ENCODE results near the gene SH3D21.

Gene SH3D21

GRCh38 chr1:36303244-36303643, 2.9 kb upstream of the SH3D21 start:
- H3K4me3 ChIP-seq (ENCODE audit: low read depth, low read length) = no peak overlapping the region

DNA sequence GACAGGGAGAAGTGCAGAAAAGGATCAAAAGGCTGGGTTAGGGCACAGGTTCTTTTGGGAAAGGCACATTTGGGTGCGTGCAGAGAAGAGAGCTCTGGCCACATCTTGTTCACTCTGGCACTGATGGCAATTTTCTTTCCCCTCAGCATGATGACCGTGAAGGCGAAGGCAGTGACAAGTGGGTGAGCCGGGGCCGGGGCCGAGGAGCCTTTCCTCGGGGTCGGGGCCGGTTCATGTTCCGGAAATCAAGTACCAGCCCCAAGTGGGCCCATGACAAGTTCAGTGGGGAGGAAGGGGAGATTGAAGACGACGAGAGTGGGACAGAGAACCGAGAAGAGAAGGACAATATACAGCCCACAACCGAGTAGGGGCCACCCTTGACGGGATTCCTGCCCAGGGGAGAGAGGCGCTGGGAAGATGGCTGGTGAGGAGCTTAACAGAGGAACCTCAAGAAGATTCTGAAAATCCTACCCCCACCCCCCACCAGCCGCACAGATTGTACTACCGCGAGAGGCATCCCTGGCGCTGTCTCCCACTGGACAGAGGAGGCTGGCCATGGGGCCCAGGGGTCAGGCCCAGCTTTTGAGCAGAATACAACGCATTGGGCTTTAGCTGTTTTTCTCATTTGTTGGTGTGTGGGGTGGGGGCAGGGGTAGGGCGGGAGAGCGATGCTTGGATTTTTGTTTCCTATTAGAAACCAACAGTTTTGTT, 2.4 kb upstream of the SH3D21 start:
- no peak overlapping the region for H3K4me3 ChIP-seq (ENCODE audit: low read depth, low read length)

GRCh38 chr1:36304521-36304920, 1.6 kb upstream of the SH3D21 start:
- H3K4me3 ChIP-seq (ENCODE audit: low read depth, low read length) = no peak overlapping the region

DNA sequence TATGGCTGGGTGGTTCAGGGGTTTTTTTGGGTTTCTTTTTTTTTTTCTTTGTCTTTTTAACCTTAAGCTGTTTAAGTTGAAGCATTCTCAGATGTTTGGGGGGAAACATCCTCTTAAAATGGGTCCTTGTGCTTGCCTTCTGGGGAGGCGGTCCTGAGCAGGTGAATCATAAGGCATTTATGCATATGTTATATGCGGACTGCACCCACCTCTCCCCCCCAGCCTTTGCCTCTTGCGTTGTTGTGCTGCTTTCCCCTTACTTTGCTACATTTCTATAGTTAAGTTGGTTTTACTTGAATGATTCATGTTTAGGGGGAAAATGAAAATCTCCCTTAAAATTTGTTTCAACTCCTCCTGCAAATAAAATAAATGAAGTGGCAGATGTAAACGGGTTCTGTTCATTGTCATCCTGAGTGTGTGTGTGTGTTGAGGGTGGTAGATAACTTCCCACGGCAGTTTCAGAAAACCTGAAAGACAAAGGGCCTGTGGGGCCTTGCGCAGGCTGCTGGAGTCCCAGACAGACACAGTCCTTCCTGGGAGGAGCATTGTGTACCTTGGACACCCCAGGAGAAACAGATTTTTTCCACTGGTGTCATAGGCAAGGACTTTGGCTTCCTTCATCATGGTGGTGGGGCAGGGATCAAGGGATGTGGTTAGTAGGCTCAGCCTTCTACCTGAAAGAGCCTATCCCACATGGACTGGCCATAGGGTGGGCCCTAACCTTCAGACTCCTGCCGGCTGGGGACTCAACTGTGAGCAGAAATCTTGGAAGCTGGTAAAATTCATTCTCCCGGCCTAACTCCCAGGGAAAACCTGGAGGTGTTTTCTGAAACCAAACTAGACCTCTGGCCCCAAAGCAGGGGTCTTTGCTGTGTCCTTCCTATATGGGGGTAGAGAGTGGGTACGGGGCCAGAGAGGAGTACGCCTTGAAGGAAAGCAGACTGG, 926 bp upstream of the SH3D21 start:
- no peak overlapping the region for H3K4me3 ChIP-seq (ENCODE audit: low read depth, low read length)

- H3K4me3 ChIP-seq (ENCODE audit: low read depth, low read length) = peak overlapping the region; percentile 49
These were observed 306 bp upstream of the SH3D21 start for GRCh38 chr1:36305915-36306209.

DNA sequence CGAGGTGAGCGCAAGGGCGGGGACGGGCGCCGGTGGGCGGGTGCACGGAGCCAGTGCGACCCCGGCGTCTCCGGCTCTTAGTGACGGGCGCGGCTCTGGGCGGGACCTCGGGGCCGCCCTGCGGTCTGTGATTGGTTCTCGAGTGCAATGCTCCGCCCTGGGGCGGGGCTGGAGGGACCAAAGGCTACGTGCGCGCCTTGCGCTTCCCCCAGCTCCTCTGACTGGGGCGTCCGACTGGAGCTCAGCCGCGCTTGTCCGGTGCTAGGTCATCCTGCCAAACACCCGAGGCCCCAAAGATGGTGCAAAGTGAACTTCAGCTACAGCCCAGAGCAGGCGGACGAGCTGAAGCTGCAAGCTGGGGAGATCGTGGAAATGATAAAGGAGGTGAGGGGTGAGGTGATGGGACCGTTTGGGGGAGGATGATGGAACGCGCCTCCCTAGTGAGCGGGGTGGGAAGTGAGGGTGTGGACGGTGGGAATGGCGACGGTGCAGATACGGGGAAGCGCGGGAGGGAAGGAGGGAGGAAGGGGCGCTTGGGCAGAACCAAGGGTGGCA, 811 bp downstream of the SH3D21 start:
- H3K4me3 ChIP-seq (ENCODE audit: low read depth, low read length) = peak overlapping the region; percentile 81

GRCh38 chr1:36307601-36308330, 1.6 kb downstream of the SH3D21 start:
- peak overlapping the region; percentile 81 for H3K4me3 ChIP-seq (ENCODE audit: low read depth, low read length)

DNA sequence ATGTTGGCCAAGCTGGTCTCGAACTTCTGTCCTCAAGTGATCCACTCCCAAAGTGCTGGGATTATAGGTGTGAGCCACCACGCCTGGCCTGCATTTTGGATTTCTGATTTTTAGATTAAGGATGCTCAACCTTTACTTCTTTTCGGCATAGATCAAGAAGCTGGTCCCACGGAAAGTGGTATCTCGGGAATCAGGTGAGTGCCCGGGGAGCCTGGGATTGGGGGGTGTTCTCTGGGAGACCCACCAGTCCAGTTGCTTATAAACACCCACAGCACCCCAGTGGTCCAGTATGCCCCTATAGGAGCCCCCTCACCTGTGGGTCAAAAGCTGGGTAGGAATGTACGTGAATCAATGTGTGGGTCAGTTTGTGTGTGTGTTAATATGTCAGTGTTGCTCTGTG, 3.2 kb downstream of the SH3D21 start:
- no peak overlapping the region for H3K4me3 ChIP-seq (ENCODE audit: low read depth, low read length)

GRCh38 chr1:36320291-36320761, 14.2 kb downstream of the SH3D21 start:
- peak overlapping the region; percentile 52 for H3K4me3 ChIP-seq (ENCODE audit: low read depth, low read length)

DNA sequence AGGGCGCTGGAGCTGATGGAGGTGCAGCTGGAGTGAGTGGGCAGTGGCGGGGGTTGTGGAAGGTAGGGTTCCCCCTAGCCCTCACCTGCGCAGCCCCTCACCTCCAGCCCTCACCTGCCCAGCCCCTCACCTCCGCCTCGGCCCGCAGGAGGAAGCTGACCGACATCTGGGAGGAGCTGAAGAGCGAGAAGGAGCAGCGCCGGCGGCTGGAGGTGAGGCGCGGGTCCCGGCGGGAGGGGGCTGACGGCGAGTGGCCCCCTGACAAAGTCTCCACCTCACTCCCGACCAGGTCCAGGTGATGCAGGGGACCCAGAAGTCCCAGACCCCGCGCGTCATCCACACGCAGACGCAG, 14.6 kb downstream of the SH3D21 start:
- peak overlapping the region; percentile 52 for H3K4me3 ChIP-seq (ENCODE audit: low read depth, low read length)

DNA sequence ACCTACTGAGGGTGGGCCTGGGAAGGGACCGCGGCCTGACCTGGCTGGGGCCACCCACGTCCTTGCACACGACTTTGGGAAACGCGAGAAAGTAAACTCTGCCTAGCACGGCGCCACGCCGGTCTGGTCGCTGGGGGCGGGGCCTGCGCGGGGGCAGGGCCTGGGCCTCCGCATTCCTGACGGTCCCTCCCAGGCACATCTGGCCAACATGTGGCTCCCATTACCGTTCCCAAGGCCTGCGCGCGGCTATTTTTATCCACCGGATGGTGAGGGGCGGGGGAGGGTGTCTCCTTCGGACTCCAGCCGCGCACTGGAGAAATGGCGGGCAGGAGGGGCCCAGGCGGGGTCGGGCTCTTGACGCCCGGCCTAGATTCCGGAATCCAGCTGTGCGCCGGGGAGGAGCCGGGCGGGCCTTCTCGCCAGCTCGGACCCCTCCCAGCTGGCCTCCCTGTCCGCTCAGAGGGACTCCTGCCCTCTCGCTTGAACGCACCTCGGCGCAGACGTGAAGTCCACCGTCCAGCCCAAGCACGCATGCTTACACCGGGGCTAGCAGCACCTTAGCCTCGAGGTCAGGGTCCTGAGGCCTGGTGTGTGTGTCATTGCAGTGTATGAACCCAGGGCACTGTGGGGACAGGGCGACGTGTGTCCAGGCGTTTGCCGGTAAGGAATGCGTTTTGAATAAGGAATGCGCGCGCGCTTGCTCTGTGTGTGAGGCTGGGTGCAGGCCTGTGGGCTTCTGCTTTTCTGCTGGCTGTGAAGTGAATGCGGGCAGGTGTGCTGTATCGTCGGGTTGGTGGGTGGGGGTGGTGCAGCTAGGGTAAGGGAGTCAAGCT, 15.2 kb downstream of the SH3D21 start:
- peak overlapping the region; percentile 52 for H3K4me3 ChIP-seq (ENCODE audit: low read depth, low read length)

DNA sequence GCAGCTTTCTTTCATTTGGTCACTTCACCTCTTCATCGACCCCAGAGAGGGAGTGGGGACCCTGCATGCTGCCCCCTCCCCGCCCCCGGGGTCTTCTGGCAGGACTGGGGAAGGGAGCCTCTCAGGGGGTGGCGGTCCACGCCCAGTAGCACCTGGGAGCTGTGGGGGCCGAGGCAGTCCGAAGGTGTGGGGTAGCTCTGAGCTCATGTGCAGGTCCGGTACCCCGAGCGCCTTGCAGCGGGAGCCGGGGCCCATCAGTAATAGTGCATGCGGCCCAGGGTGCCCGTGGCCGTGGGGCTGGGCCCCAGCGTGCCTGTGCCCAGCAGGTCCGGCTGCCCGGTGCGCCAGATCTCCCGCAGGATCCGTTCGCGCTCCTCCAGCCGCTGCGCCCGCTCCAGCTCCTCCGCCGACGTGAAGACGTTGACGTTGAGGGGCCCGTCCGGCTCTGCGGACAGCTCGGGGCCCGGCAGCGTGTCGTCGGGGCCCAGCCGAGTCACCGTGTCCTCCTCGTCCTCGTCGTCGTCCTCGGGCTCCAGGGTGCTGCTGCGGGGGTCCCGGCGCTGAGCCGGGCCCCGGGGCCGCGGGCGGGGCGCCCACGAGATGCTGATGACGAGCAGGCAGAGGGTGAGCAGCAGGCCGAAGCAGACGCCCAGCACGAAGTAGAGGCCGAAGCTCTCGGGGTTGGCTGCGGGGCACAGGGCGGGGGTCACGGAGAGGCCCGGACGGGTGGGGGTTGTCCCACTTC, 16.0 kb downstream of the SH3D21 start:
- peak overlapping the region; percentile 52 for H3K4me3 ChIP-seq (ENCODE audit: low read depth, low read length)

- peak overlapping the region; percentile 48 for H3K4me3 ChIP-seq (ENCODE audit: low read depth, low read length)
These were observed 16.8 kb downstream of the SH3D21 start for GRCh38 chr1:36322786-36323635.

- peak within 1 kb of the TSS; percentile 48 for H3K4me3 ChIP-seq (ENCODE audit: low read depth, low read length)
These were observed 17.6 kb downstream of the SH3D21 start, which contains the start of gene EVA1B for GRCh38 chr1:36323636-36324352. Gene EVA1B (minus strand): TSS chr1:36323645. CDS start chr1:36323037, 608 bp downstream.

- peak overlapping the region; percentile 17 for H3K4me3 ChIP-seq (ENCODE audit: low read depth, low read length)
These were observed 18.2 kb downstream of the SH3D21 start for GRCh38 chr1:36324353-36324703.

- no peak overlapping the region for H3K4me3 ChIP-seq (ENCODE audit: low read depth, low read length)
These were observed 20.3 kb downstream of the SH3D21 start for GRCh38 chr1:36326499-36326898.

DNA sequence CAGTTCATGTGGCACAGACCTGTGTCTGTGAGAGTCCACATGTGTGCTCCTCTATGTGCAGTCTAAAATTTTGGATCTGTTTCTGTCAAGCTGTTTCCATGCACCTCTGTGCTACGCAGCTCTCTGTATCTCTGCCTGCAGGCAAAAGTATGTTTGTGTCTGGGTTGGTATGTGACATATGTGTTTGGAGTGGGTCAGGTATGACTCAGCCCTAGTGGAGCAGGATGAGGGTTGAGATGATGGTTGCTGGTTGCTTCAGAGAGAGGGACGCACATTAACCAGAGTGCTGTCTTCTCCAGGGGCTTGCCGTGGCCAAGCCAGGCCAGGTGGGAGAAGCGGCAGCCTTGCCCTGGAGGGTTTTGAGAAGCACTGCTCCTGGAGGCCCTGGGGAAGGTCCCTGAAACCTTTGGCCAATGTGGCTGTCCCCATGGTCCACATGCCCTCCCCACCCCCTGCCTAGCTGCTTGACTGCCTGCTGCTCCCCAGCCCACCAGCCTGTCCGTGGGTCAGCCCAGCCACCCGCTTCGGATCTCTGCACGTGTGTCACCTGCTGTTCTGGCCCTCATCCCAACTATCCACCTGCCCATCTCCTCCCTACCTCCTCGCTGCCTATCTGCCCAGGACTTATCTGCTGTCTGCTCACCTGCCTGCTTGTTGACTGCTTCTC, 21.4 kb downstream of the SH3D21 start:
- H3K4me3 ChIP-seq (ENCODE audit: low read depth, low read length) = no peak overlapping the region

DNA sequence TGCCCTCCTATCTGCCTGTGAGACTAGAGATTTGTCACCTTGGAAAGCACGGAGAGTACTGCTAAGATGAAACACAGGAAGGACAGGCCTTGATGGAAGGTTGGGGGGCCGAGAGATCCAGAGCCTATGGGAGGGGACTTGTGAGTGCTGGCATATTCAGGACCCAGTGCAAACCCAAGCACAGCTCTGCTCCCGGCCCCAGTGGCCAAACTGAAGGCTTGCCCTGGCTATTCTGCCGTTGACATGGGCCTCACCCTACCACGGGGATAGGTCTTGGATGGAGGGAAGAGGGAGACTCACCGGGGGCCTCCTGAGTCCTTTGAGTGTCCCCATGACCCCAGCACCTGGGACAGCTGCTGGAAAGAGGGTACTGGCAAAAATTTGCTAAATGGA, 21.9 kb downstream of the SH3D21 start:
- H3K4me3 ChIP-seq (ENCODE audit: low read depth, low read length) = no peak overlapping the region
